ENCODE measurements around the gene MT1G. TPM values are rescaled to one million over a fixed set of nuclear protein-coding genes. Genes with fewer than 3 reads are reported as not detected.

MT1G gene
- polyA plus RNA-seq, 2 of the 4 experiments (the other 2 are of a cell fraction) = not detected

GRCh38 chr16:56695246-56695645 lies 27.4 kb upstream of the MT1G start (continued):
- no peak for TF ChIP-seq ESRRA (IDR thresholded peaks at IDR 0.05; ENCODE audit: borderline replicate concordance, low read length)
- no peak for TF ChIP-seq BHLHE40 (IDR thresholded peaks at IDR 0.05; ENCODE audit: low read depth, low read length)

GRCh38 chr16:56691885-56692284 lies 24.0 kb upstream of the MT1G start:
- 19% methylated on average over 4 of the region's 4 CpGs for WGBS (ENCODE audit: missing lambda C conversion rate)
- peak; percentile 77 to 90 for DNase-seq (ENCODE audit: low read depth in 1 of 2, low spot score in 1 of 2)

GRCh38 chr16:56690420-56691122 lies 22.7 kb upstream of the MT1G start:
- Histone ChIP-seq H3K27ac (peak overlapping the region; percentile 65 to 81), H3K4me3 (no peak overlapping the region), H3K9me3 (peaks cover 4% of the 10 kb centered on the region; the same call in 1 of the 3 replicates), H3K4me1 (peaks cover 28% of the 10 kb centered on the region), H3K4me2 (no peak overlapping the region)
- 82% methylated on average over 4 of the region's 4 CpGs for whole genome bisulfite sequencing (ENCODE audit: missing lambda C conversion rate)
- no peak for FAIRE-seq
- ATAC-seq = no peak
- POLR2A ChIA-PET = interaction anchor here (2.8 kb wide), 1 partner anchor 8 kb away, joined by 18 read pairs; the partner anchor contains the start of gene MT1X
- no peak for DNase-seq (ENCODE audit: low read depth in 1 of 2, low spot score in 1 of 2)
- no peak for TF ChIP-seq ELK1 (IDR thresholded peaks at IDR 0.05; ENCODE audit: low read depth, low read length)
- TF ChIP-seq ESRRA (IDR thresholded peaks at IDR 0.05; ENCODE audit: borderline replicate concordance, low read length) = no peak
- TF ChIP-seq PBX3 (IDR thresholded peaks at IDR 0.05) = no peak
- TF ChIP-seq MAX (IDR thresholded peaks at IDR 0.05) = no peak
- TF ChIP-seq MAFK (IDR thresholded peaks at IDR 0.05; ENCODE audit: partially characterized antibody) = no peak
- no peak for TF ChIP-seq FOSB (CRISPR knock-in tag; IDR thresholded peaks at IDR 0.05)
- TF ChIP-seq ZNF302 (CRISPR knock-in tag; IDR thresholded peaks at IDR 0.05) = no peak
- CTCF ChIA-PET = interaction anchor here (0.7 to 5.6 kb wide), 6 partner anchors 11 to 259 kb away, joined by 3 to 28 read pairs (median 3); partner anchors contain the start of gene MT1B

More at GRCh38 chr16:56691885-56692284, 24.0 kb upstream of the MT1G start:
- peak; percentile 89 to 90 for ATAC-seq
- ChIA-PET POLR2A (interaction anchor here (0.6 to 2.8 kb wide), 5 partner anchors 9 to 86 kb away, joined by 3 to 18 read pairs (median 3); partner anchors contain the start of genes MT1X and MT2A), CTCF (interaction anchor here (1.0 to 5.6 kb wide), 4 partner anchors 9 to 88 kb away, joined by 3 to 28 read pairs (median 4); partner anchors contain the start of gene MT1B)
- H3K27ac ChIP-seq = peak overlapping the region; percentile 65 to 81
- H3K4me3 ChIP-seq = no peak overlapping the region
- no peaks in the 10 kb centered on the region; the same call in 2 of the 3 replicates for H3K9me3 ChIP-seq
- no peak for TF ChIP-seq TP53 (CRISPR knock-in tag; IDR thresholded peaks at IDR 0.05)
- no peak for TF ChIP-seq RAD21 (conservative IDR thresholded peaks at IDR 0.05 in 1 of 2, IDR thresholded peaks at IDR 0.05 in 1 of 2)
- 0 out of 2 replicates have a peak, but pooled peaks have one; percentile 13 for TF ChIP-seq NFE2L2 (conservative IDR thresholded peaks at IDR 0.05; ENCODE audit: low read length)
- no peak for TF ChIP-seq FOSL2 (IDR thresholded peaks at IDR 0.05)
- peak; percentile 18 for TF ChIP-seq FOSL2 (CRISPR knock-in tag; IDR thresholded peaks at IDR 0.05)
- TF ChIP-seq HOXB5 (CRISPR knock-in tag; IDR thresholded peaks at IDR 0.05) = peak; percentile 55; the same call in 1 of the 2 replicates
- peak; percentile 78 for TF ChIP-seq USF2 (IDR thresholded peaks at IDR 0.05)
- peak; percentile 67 for TF ChIP-seq MAFK (IDR thresholded peaks at IDR 0.05; ENCODE audit: partially characterized antibody)
- peak overlapping the region; percentile 48 for H3K4me2 ChIP-seq
- peaks cover 28% of the 10 kb centered on the region for H3K4me1 ChIP-seq
- no peak for FAIRE-seq

- no peak overlapping the region for H3K4me3 ChIP-seq
- peak overlapping the region; percentile 47 for H3K4me2 ChIP-seq
- DNase-seq (ENCODE audit: low read depth in 1 of 2, low spot score in 1 of 2) (peak in 1 of 2 experiments; percentile 23), ATAC-seq (peak; percentile 6 to 34; a peak in 3 of 6 replicates), FAIRE-seq (no peak)
- CTCF ChIA-PET = interaction anchor here (5.6 kb wide), 1 partner anchor 12 kb away, joined by 28 read pairs; no protein-coding TSS in a partner anchor
- H3K4me1 ChIP-seq = peaks cover 28% of the 10 kb centered on the region
- POLR2A ChIA-PET = interaction anchor here (1.2 kb wide), 1 partner anchor 81 kb away, joined by 5 read pairs; the partner anchor contains the start of gene MT2A
- peak overlapping the region; percentile 56 to 72 for H3K27ac ChIP-seq
- TF ChIP-seq CHD2 (IDR thresholded peaks at IDR 0.05; ENCODE audit: low read length, partially characterized antibody) (no peak), FOSL2 (IDR thresholded peaks at IDR 0.05) (no peak; the same call in 1 of the 2 replicates), FOSL2 (CRISPR knock-in tag; IDR thresholded peaks at IDR 0.05) (peak; percentile 24; the same call in 1 of the 2 replicates)
- 14% methylated on average over 3 of the region's 3 CpGs for WGBS (ENCODE audit: missing lambda C conversion rate)
- peaks cover 4% of the 10 kb centered on the region; the same call in 1 of the 3 replicates for H3K9me3 ChIP-seq
Observed at GRCh38 chr16:56689171-56689570, 21.3 kb upstream of the MT1G start.

Data from A549 (cell line).